ELF-1 (cell line): ENCODE measurements around the gene FEZF1.

Experiments used
- DNase-seq: peaks from one replicate; pipeline ENCODE4 v3.0.0-alpha.2; 2016; ENCODE audit warnings: low read depth, low spot score

FEZF1 gene

GRCh38 chr7:122268101-122268500 lies 36.4 kb downstream of the FEZF1 start:
- no peak for DNase-seq

GRCh38 chr7:122262246-122262645 lies 42.3 kb downstream of the FEZF1 start:
- DNase-seq, result no peak

GRCh38 chr7:122261442-122261841 lies 43.1 kb downstream of the FEZF1 start:
- DNase-seq, result no peak

- DNase-seq, result no peak
Measured at GRCh38 chr7:122261016-122261415, 43.5 kb downstream of the FEZF1 start.

- DNase-seq, result no peak
Measured at GRCh38 chr7:122260336-122260735, 44.2 kb downstream of the FEZF1 start.

- no peak for DNase-seq
Measured at GRCh38 chr7:122258971-122259370, 45.6 kb downstream of the FEZF1 start.

GRCh38 chr7:122257056-122257455 lies 47.5 kb downstream of the FEZF1 start:
- no peak for DNase-seq

GRCh38 chr7:122256046-122256445 lies 48.5 kb downstream of the FEZF1 start:
- DNase-seq, result no peak

GRCh38 chr7:122255454-122255853 lies 49.1 kb downstream of the FEZF1 start:
- peak; percentile 2 for DNase-seq
